AG04450 (cell line): ENCODE results near the gene TPSB2. TPM values are rescaled to one million over a fixed set of nuclear protein-coding genes. Genes with fewer than 3 reads are reported as not detected.

Experiments
- CTCF ChIA-PET: fragments of 300-600, 350-600 bp; formaldehyde crosslinking; extraction: SDS; loops from one replicate; lab custom pipeline; 2022; ENCODE audit warnings: antibody characterized with exemption, inconsistent platforms; lab: Charles Lee
- POLR2A ChIA-PET: fragments of 350-600 bp; formaldehyde crosslinking; extraction: SDS; loops from one replicate; lab custom pipeline; 2021; ENCODE audit warnings: antibody characterized with exemption, inconsistent platforms; lab: Yijun Ruan, JAX
- DNase-seq: peaks from one replicate; pipeline ENCODE4 v3.0.0-alpha.2; 2011; ENCODE audit warnings: low read depth, low spot score
- H3K27ac ChIP-seq: one replicate; pipeline ENCODE4 v1.5.1; 2012; ENCODE audit warnings: low read depth, low read length, control low read depth
- H3K27me3 ChIP-seq: one replicate; pipeline ENCODE4 v1.6.0; 2012; ENCODE audit warnings: low read length; ENCODE audit not compliant: control insufficient read depth, insufficient read depth
- H3K4me3 ChIP-seq: 2 replicates; pipeline ENCODE4 v1.5.1; 2011; ENCODE audit warnings: mild to moderate bottlenecking, low read depth, low read length, control low read depth
- H3K9me3 ChIP-seq: 2 replicates; pipeline ENCODE4 v1.5.1; 2012; ENCODE audit warnings: low read length; ENCODE audit not compliant: control insufficient read depth, insufficient read depth
- polyA plus RNA-seq: library from polyadenylated mRNA; depleted of rRNA; stranded (reverse); fragments of >200 nt; gene quantifications from 2 replicates; pipeline ENCODE4 v1.2.3, GENCODE V29; 2011; rRNA removed
- TF ChIP-seq, protein P1 (sequence below): IDR thresholded peaks from 2 replicates; pipeline ENCODE4 v1.5.1; 2011; ENCODE audit warnings: low read depth, low read length, control low read depth, inconsistent platforms

Gene TPSB2
- polyA plus RNA-seq, 1 experiment = not detected

DNA sequence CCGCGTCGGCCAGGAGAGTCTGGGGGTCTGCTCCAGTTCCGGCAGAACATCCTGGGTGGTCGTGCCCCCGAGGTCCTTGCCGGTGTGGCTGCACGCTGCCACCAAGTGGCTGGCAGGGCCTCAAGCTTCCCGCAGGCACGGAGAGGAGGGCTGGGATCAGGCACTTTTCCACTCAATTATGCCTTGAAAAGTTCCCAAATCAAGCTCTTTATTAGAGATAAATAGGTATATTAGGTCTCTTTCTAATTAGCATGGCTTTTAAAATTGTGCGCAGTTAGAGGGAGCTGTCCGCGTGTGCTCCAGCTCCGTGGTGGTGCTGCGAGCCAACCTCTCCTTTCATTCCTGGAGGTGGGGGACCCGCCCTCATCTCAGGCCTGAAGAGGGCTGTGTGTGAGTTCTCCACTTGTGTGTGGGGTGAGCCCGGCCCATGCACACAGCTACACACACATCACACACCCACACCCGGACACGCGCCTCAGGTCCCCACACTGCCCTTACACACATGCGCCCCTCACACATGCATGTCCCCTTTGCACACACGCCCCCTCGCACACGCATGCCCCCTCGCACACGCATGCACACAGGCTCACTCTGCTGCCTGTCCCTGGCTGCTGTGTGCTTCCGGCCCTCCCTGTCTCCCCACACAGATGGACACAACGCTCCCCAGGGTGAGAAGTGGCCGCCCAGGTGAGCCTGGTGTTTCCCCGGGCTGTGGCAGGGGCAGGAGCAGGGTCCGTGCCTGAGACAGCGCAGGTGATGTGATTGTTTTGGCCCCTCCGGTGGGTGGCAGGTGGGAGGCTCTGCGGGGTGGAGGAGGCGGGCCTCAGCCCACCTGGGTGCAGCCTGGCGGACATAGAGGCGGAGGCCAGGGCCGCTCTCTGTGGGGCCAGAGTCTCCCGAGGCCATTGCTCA, 48.3 kb downstream of the TPSB2 start:
- POLR2A ChIA-PET = interaction anchor here (0.6 to 1.0 kb wide), 2 partner anchors 8 to 31 kb away, joined by 3 to 6 read pairs; no protein-coding TSS in a partner anchor
- TF ChIP-seq, protein P1, sequence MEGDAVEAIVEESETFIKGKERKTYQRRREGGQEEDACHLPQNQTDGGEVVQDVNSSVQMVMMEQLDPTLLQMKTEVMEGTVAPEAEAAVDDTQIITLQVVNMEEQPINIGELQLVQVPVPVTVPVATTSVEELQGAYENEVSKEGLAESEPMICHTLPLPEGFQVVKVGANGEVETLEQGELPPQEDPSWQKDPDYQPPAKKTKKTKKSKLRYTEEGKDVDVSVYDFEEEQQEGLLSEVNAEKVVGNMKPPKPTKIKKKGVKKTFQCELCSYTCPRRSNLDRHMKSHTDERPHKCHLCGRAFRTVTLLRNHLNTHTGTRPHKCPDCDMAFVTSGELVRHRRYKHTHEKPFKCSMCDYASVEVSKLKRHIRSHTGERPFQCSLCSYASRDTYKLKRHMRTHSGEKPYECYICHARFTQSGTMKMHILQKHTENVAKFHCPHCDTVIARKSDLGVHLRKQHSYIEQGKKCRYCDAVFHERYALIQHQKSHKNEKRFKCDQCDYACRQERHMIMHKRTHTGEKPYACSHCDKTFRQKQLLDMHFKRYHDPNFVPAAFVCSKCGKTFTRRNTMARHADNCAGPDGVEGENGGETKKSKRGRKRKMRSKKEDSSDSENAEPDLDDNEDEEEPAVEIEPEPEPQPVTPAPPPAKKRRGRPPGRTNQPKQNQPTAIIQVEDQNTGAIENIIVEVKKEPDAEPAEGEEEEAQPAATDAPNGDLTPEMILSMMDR = 0 out of 2 replicates have a peak, but pooled peaks have one; percentile 6
- Histone ChIP-seq H3K27me3 (no peaks in the 10 kb centered on the region), H3K27ac (peak overlapping the region; percentile 39), H3K4me3 (no peak overlapping the region), H3K9me3 (peaks cover 24% of the 10 kb centered on the region)
- CTCF ChIA-PET = interaction anchor here (0.9 to 1.2 kb wide), 2 partner anchors 78 to 116 kb away, joined by 3 read pairs; no protein-coding TSS in a partner anchor
- DNase-seq = no peak

DNA sequence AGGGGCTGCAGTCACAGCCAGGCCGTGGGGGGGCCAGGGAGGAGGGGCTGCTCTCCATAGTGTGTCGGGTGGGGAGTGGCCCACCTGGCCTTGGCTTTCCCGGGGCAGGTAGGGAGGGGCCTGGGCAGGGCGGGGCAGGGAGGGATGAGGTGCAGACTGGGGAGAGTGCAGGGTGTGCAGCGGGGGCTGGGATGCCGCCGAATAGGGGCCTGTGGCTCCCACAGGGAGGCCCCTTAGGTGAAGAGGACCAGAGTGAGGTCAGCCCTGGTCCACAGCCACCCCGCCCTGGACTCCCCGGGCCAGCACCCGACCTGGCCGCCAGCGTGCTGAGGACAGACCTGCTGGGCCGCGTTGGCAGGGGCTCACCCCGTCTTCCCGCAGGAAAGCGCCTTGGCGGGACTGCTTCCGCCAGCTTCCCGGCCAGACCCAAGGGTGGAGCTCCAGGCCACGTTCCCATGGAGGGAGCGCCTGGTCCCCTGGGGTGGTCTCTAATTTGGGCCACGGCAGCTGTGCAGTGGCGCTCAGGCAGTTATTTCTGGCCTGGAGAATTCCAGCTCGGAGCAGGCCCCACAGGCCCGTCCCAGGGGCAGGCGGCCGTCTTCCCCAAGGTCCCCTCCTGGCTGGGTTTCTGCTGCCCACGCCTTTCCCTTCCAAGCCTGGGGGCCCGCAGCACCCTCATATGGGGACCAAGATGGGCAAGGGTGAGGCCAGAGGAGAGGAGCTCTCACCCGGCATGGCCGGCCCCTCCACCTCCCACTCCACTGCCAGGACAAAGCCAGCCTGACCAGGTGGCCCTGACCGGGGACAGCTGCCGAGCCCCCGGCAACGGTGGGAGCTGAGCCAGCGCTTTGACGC, 49.2 kb downstream of the TPSB2 start:
- no peak overlapping the region for H3K4me3 ChIP-seq
- ChIA-PET POLR2A (no interaction called here), CTCF (interaction anchor here (0.9 to 1.2 kb wide), 2 partner anchors 77 to 116 kb away, joined by 3 read pairs; no protein-coding TSS in a partner anchor)
- peaks cover 17% of the 10 kb centered on the region for H3K9me3 ChIP-seq
- no peaks in the 10 kb centered on the region for H3K27me3 ChIP-seq
- DNase-seq = no peak
- TF ChIP-seq, protein P1 = no peak
- H3K27ac ChIP-seq = no peak overlapping the region

Other genes starting within 250 kb of the TPSB2 start
- 0.04 TPM in 1 of 2 replicates, not detected in the other for gene SOX8, start 248.4 kb downstream of the TPSB2 start, polyA plus RNA-seq
- not detected in 2 replicates for gene SSTR5, start 157.4 kb downstream of the TPSB2 start, polyA plus RNA-seq
- not detected in 2 replicates for gene C1QTNF8, start 133.9 kb downstream of the TPSB2 start, polyA plus RNA-seq
- gene CACNA1H, start 77.1 kb downstream of the TPSB2 start, polyA plus RNA-seq = 1.5 and 2.1 TPM in 2 replicates
- not detected in 2 replicates for gene TPSG1, start 4.9 kb downstream of the TPSB2 start, polyA plus RNA-seq
- not detected in 2 replicates for gene TPSAB1, start 10.5 kb upstream of the TPSB2 start, polyA plus RNA-seq
- not detected in 2 replicates for gene TPSD1, start 25.9 kb upstream of the TPSB2 start, polyA plus RNA-seq
- gene UBE2I, start 79.5 kb upstream of the TPSB2 start, polyA plus RNA-seq = 148 and 165 TPM in 2 replicates
- 0.19 and 0.38 TPM in 2 replicates for gene BAIAP3, start 103.5 kb upstream of the TPSB2 start, polyA plus RNA-seq
- 34.4 and 40.4 TPM in 2 replicates for gene TSR3, start 121.7 kb upstream of the TPSB2 start, polyA plus RNA-seq
- gene GNPTG, start 121.7 kb upstream of the TPSB2 start, polyA plus RNA-seq = 40.5 and 49.9 TPM in 2 replicates
- 7.6 and 9.3 TPM in 2 replicates for gene UNKL, start 184.5 kb upstream of the TPSB2 start, polyA plus RNA-seq
- 14.2 and 15.2 TPM in 2 replicates for gene UQCC4, start 190.6 kb upstream of the TPSB2 start, polyA plus RNA-seq
- gene PERCC1, start 200.9 kb upstream of the TPSB2 start, polyA plus RNA-seq = not detected in 2 replicates
- 0.02 and 0.06 TPM in 2 replicates for gene CCDC154, start 214.4 kb upstream of the TPSB2 start, polyA plus RNA-seq
- 15.7 and 19.1 TPM in 2 replicates for gene CLCN7, start 244.8 kb upstream of the TPSB2 start, polyA plus RNA-seq